Cardiac muscle cell (in vitro differentiated cells and primary cell): ENCODE results near the gene SRPK2. TPM values are rescaled to one million over a fixed set of nuclear protein-coding genes. Genes with fewer than 3 reads are reported as not detected.

Experiments
- DNase-seq, 2 donors: peaks; one replicate each; pipeline versions ENCODE4 v3.0.0 to v3.0.0-alpha.2; 2010 to 2017; ENCODE audit warnings: low read depth in 1 of 2, low spot score in 1 of 2
- H3K27ac ChIP-seq: fragments of 200-600 bp; sonication (generic); 2 replicates; pipeline ENCODE4 v1.5.1; 2016
- H3K27me3 ChIP-seq: fragments of 200-600 bp; sonication (generic); 2 replicates; pipeline ENCODE4 v1.6.0; 2016; ENCODE audit warnings: control low read depth
- H3K36me3 ChIP-seq: fragments of 200-600 bp; sonication (generic); 2 replicates; pipeline ENCODE4 v1.5.1; 2016; ENCODE audit warnings: control low read depth
- H3K4me1 ChIP-seq: fragments of 200-600 bp; sonication (generic); 2 replicates; pipeline ENCODE4 v1.8.1; 2017; ENCODE audit warnings: low read depth, mild to moderate bottlenecking, mixed run types
- H3K4me3 ChIP-seq: fragments of 200-600 bp; sonication (generic); 2 replicates; pipeline ENCODE4 v1.5.1; 2016; ENCODE audit warnings: mild to moderate bottlenecking
- H3K9me3 ChIP-seq: fragments of 200-600 bp; sonication (generic); 2 replicates; pipeline ENCODE4 v1.5.1; 2017; ENCODE audit warnings: low read depth, mild to moderate bottlenecking, control low read depth
- CTCF ChIP-seq: IDR thresholded peaks from 2 replicates; pipeline ENCODE4 v1.5.1; 2012; ENCODE audit warnings: low read depth, mild to moderate bottlenecking, low read length
- polyA plus RNA-seq: library from polyadenylated mRNA; unstranded; fragments of >200 nt; fragmentation: Nextera tagmentation; extraction: Ambion mirVana; gene quantifications from 2 replicates; pipeline ENCODE4 v1.2.1, GENCODE V29; 2016
- total RNA-seq: library from RNA; depleted of rRNA; stranded (reverse); fragments of >200 nt; gene quantifications from 2 replicates; pipeline ENCODE4 v1.2.3, GENCODE V29; 2016

The SRPK2 gene
- total and polyA plus RNA-seq, 2 experiments from 2014 or later, result 35.4 to 37.1 TPM

- H3K36me3 ChIP-seq, result peaks cover 18% of the 10 kb centered on the region
- no peak overlapping the region for H3K27ac ChIP-seq
- H3K4me3 ChIP-seq, result no peak overlapping the region
- no peaks in the 10 kb centered on the region for H3K9me3 ChIP-seq
- H3K27me3 ChIP-seq, result no peaks in the 10 kb centered on the region
- TF ChIP-seq CTCF, result no peak
- no peaks in the 10 kb centered on the region for H3K4me1 ChIP-seq
- no peak for DNase-seq
These were observed 225.0 kb downstream of the SRPK2 start for GRCh38 chr7:105163718-105164117.

- Histone ChIP-seq H3K27me3 (no peaks in the 10 kb centered on the region), H3K4me3 (no peak overlapping the region), H3K36me3 (peaks cover 3% of the 10 kb centered on the region), H3K27ac (no peak overlapping the region), H3K4me1 (no peaks in the 10 kb centered on the region), H3K9me3 (no peaks in the 10 kb centered on the region)
- no peak for DNase-seq
- no peak for TF ChIP-seq CTCF
These were observed 227.4 kb downstream of the SRPK2 start for GRCh38 chr7:105161366-105161765.

GRCh38 chr7:105157278-105157677 lies 231.4 kb downstream of the SRPK2 start:
- Histone ChIP-seq H3K4me3 (no peak overlapping the region), H3K27me3 (no peaks in the 10 kb centered on the region), H3K27ac (no peak overlapping the region), H3K4me1 (peaks cover 10% of the 10 kb centered on the region), H3K36me3 (no peaks in the 10 kb centered on the region), H3K9me3 (no peaks in the 10 kb centered on the region)
- TF ChIP-seq CTCF, result no peak
- no peak for DNase-seq

GRCh38 chr7:105156731-105157130 lies 232.0 kb downstream of the SRPK2 start:
- Histone ChIP-seq H3K27me3 (no peaks in the 10 kb centered on the region), H3K36me3 (no peaks in the 10 kb centered on the region), H3K27ac (no peak overlapping the region), H3K9me3 (no peaks in the 10 kb centered on the region), H3K4me1 (peaks cover 10% of the 10 kb centered on the region), H3K4me3 (no peak overlapping the region)
- DNase-seq, result peak in 1 of 2 donors; percentile 31
- no peak for TF ChIP-seq CTCF

GRCh38 chr7:105154084-105154483 lies 234.6 kb downstream of the SRPK2 start:
- Histone ChIP-seq H3K27me3 (no peaks in the 10 kb centered on the region), H3K4me1 (peaks cover 10% of the 10 kb centered on the region), H3K9me3 (no peaks in the 10 kb centered on the region), H3K36me3 (peaks cover 4% of the 10 kb centered on the region), H3K27ac (peak overlapping the region; percentile 49), H3K4me3 (no peak overlapping the region)
- TF ChIP-seq CTCF, result no peak
- DNase-seq, result peak in 1 of 2 donors; percentile 45

- H3K36me3 ChIP-seq, result peaks cover 4% of the 10 kb centered on the region
- no peaks in the 10 kb centered on the region for H3K27me3 ChIP-seq
These were observed 235.2 kb downstream of the SRPK2 start for GRCh38 chr7:105153531-105153930.

More at GRCh38 chr7:105153531-105153930, 235.2 kb downstream of the SRPK2 start:
- H3K9me3 ChIP-seq, result no peaks in the 10 kb centered on the region
- H3K4me3 ChIP-seq, result no peak overlapping the region
- TF ChIP-seq CTCF, result no peak
- peaks cover 10% of the 10 kb centered on the region for H3K4me1 ChIP-seq
- H3K27ac ChIP-seq, result peak overlapping the region; percentile 49
- no peak for DNase-seq
